ENCODE results near the gene SLC44A3. TPM values are rescaled to one million over a fixed set of nuclear protein-coding genes. Genes with fewer than 3 reads are reported as not detected.
A peak's percentile ranks its signal among the peaks of the same experiment; 100 is the strongest.

The SLC44A3 gene
- total RNA-seq, 4 donors from 2014 or later: 20.6 to 60.5 (median 41.8) TPM

GRCh38 chr1:94899756-94900155, 79.6 kb downstream of the SLC44A3 start:
- Histone ChIP-seq H3K4me3 (no peak overlapping the region), H3K27me3 (no peaks in the 10 kb centered on the region), H3K4me1 (peaks cover 0 to 26% (median 0%) of the 10 kb centered on the region in 4 donors), H3K36me3 (peaks cover 0 to 33% (median 8%) of the 10 kb centered on the region in 4 donors), H3K27ac (peak overlapping the region in 3 of 4 donors; percentile 3 to 34 (median 20)), H3K9me3 (no peaks in the 10 kb centered on the region)
- intact Hi-C loops (cut with DNase I; ENCODE audit: low total_unique reads) (no loop called here), in situ Hi-C loops (cut with MboI; ENCODE audit: low pct_ligation_motif_present in 1 of 4, low pct_unique_long_range_greater_than_20kb in 1 of 4, low sequenced_read_pairs in 3 of 4) (no loop called here)
- 73 to 79% methylated on average over 1 of the region's 1 CpG for WGBS, 2 donors (ENCODE audit: low coverage in 1 of 2)
- no peak for DNase-seq
- TF ChIP-seq CTCF (IDR thresholded peaks at IDR 0.05) (no peak), POLR2AphosphoS5 (IDR thresholded peaks at IDR 0.05) (no peak), POLR2A (IDR thresholded peaks at IDR 0.05) (no peak), EP300 (IDR thresholded peaks at IDR 0.05; ENCODE audit: low read depth) (no peak)

DNA sequence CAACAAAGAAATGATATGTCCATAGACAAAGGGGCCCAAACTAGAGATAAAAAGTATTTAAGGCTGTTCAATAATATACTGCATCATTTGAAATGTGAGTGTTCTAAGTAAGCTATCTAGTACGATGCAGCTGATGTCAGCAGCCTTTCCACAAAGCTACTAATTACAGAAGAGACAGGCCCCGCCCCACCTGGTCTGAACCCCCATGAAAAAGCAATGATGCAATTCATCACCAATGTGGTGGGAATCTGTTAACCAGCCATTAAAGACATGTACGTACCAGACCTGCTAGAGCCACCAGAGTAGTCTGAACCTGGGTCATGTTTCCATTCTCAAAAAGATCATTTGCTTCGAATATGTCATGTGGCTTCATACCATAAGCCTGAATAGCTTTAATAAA, 81.7 kb downstream of the SLC44A3 start:
- no peaks in the 10 kb centered on the region for H3K27me3 ChIP-seq
- in situ Hi-C loops (cut with MboI; ENCODE audit: low pct_ligation_motif_present in 1 of 4, low pct_unique_long_range_greater_than_20kb in 1 of 4, low sequenced_read_pairs in 3 of 4): no loop called here
- TF ChIP-seq EP300 (IDR thresholded peaks at IDR 0.05; ENCODE audit: low read depth): no peak
- TF ChIP-seq CTCF (IDR thresholded peaks at IDR 0.05): no peak
- no peak for TF ChIP-seq POLR2A (IDR thresholded peaks at IDR 0.05)
- H3K4me1 ChIP-seq: peaks cover 0 to 35% (median 4%) of the 10 kb centered on the region in 4 donors
- DNase-seq: no peak
- peak overlapping the region in 1 of 4 donors; percentile 4 for H3K27ac ChIP-seq
- 84 to 100% methylated on average over 1 to 4 of the region's 4 CpGs for WGBS, 2 donors (ENCODE audit: low coverage in 1 of 2)
- no peak overlapping the region for H3K4me3 ChIP-seq
- intact Hi-C loops (cut with DNase I; ENCODE audit: low total_unique reads): no loop called here
- H3K36me3 ChIP-seq: peaks cover 0 to 20% (median 5%) of the 10 kb centered on the region in 4 donors
- H3K9me3 ChIP-seq: no peaks in the 10 kb centered on the region

DNA sequence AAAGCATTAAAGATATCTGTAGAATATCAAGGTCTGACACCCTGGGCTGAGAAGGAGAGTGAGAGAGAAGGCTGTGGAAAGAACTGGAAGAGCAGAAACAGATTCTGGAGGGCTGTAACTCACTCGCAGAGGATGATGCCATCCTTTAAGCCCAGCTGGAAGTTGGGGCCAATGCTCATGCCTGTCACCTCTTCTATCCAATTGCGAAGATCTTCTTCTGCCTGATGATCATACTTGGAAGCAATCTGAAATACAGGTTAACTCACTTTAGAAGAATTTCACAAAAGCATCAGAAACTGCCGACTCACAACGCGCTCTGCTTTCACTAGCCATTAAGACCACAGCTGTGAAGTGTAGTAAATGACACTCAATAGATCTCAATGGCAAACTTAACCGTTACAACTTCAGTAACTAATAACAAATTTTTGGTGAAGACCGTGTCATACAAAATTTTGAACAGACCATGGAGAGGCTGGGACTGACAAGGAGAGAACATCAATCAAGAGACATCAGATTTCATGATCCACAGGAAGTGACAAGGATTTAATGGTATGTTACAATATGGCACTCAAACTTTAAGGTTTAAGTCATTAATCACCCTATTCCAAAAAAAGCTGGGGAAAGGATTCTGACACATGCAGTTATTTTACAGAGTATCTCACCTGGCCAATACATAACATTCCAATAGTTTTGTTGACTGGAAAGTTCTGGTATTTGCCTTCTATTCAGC, 83.3 kb downstream of the SLC44A3 start:
- no peaks in the 10 kb centered on the region for H3K27me3 ChIP-seq
- in situ Hi-C loops (cut with MboI; ENCODE audit: low pct_ligation_motif_present in 1 of 4, low pct_unique_long_range_greater_than_20kb in 1 of 4, low sequenced_read_pairs in 3 of 4): no loop called here
- peak overlapping the region; percentile 8 to 54 (median 32) for H3K27ac ChIP-seq
- no peak overlapping the region for H3K4me3 ChIP-seq
- no peaks in the 10 kb centered on the region for H3K9me3 ChIP-seq
- WGBS, 2 donors (ENCODE audit: low coverage in 1 of 2): 84 to 87% methylated on average over 5 to 7 of the region's 7 CpGs
- TF ChIP-seq EP300 (IDR thresholded peaks at IDR 0.05; ENCODE audit: low read depth) (no peak), POLR2A (IDR thresholded peaks at IDR 0.05) (no peak)
- intact Hi-C loops (cut with DNase I; ENCODE audit: low total_unique reads): no loop called here
- H3K36me3 ChIP-seq: peaks cover 0 to 10% (median 2%) of the 10 kb centered on the region in 4 donors
- H3K4me1 ChIP-seq: peaks cover 0 to 39% (median 5%) of the 10 kb centered on the region in 4 donors
- no peak for DNase-seq

- Histone ChIP-seq H3K27ac (no peak overlapping the region), H3K4me1 (peaks cover 0 to 36% (median 5%) of the 10 kb centered on the region in 4 donors), H3K36me3 (peaks cover 0 to 5% (median 2%) of the 10 kb centered on the region in 4 donors), H3K9me3 (no peaks in the 10 kb centered on the region), H3K4me3 (no peak overlapping the region), H3K27me3 (no peaks in the 10 kb centered on the region)
- no peak for TF ChIP-seq EP300 (IDR thresholded peaks at IDR 0.05; ENCODE audit: low read depth)
- TF ChIP-seq CTCF (IDR thresholded peaks at IDR 0.05): no peak
- TF ChIP-seq POLR2AphosphoS5 (IDR thresholded peaks at IDR 0.05): no peak
- no peak for TF ChIP-seq POLR2A (IDR thresholded peaks at IDR 0.05)
- in situ Hi-C loops (cut with MboI; ENCODE audit: low pct_ligation_motif_present in 1 of 4, low pct_unique_long_range_greater_than_20kb in 1 of 4, low sequenced_read_pairs in 3 of 4) (no loop called here), intact Hi-C loops (cut with DNase I; ENCODE audit: low total_unique reads) (no loop called here)
- no peak for DNase-seq
- 92% methylated on average over 4 of the region's 4 CpGs; no CpG with 5 or more reads in 1 of the 2 donors for WGBS, 2 donors (ENCODE audit: low coverage in 1 of 2)
These were observed 85.0 kb downstream of the SLC44A3 start for GRCh38 chr1:94905207-94905606.

Data from transverse colon (tissue), 4 donors.